Measurements from ENCODE around the gene ABHD11. TPM values are rescaled to one million over a fixed set of nuclear protein-coding genes. Genes with fewer than 3 reads are reported as not detected.

The ABHD11 gene
- total and polyA plus RNA-seq, 9 of the 15 experiments (the other 6 are each of a cell fraction or from before 2014, with no cell fraction given): 7.7 to 44.2 (median 18.9) TPM

GRCh38 chr7:73734619-73735527 is 3.7 kb downstream of the ABHD11 start (continued):
- TF ChIP-seq ZNF512 (tag; IDR thresholded peaks at IDR 0.05) (no peak), ZNF518B (CRISPR knock-in tag; IDR thresholded peaks at IDR 0.05) (no peak; the same call in 1 of the 2 replicates), SMARCA5 (IDR thresholded peaks at IDR 0.05) (0 out of 2 replicates have a peak, but pooled peaks have one; percentile 39), FOXO4 (CRISPR knock-in tag; IDR thresholded peaks at IDR 0.05) (no peak), FOXA3 (CRISPR knock-in tag; conservative IDR thresholded peaks at IDR 0.05 in 1 of 2, IDR thresholded peaks at IDR 0.05 in 1 of 2) (no peak), ZFP91 (CRISPR knock-in tag; IDR thresholded peaks at IDR 0.05) (no peak; the same call in 1 of the 2 replicates), HMG20A (CRISPR knock-in tag; conservative IDR thresholded peaks at IDR 0.05) (no peak), ZC3H4 (CRISPR knock-in tag; IDR thresholded peaks at IDR 0.05; ENCODE audit: borderline replicate concordance) (no peak), U2AF1 (optimal IDR thresholded peaks at IDR 0.05; ENCODE audit: low read depth, low read length) (no peak), MXI1 (IDR thresholded peaks at IDR 0.05; ENCODE audit: low read depth, low read length) (no peak), TBL1XR1 (IDR thresholded peaks at IDR 0.05; ENCODE audit: low read length in 2 of 2) (peak in 1 of 2 experiments; percentile 61; a peak in 2 of 4 replicates), PTRF (tag; IDR thresholded peaks at IDR 0.05) (no peak), ZBTB5 (IDR thresholded peaks at IDR 0.05) (no peak)

Data from K562 (cell line).